ENCODE measurements around the gene RALGPS1.

- no peak for TF ChIP-seq CTCF (IDR thresholded peaks at IDR 0.05)
- TF ChIP-seq POLR2A (IDR thresholded peaks at IDR 0.05) = no peak
Measured at GRCh38 chr9:127087411-127087810, 172.8 kb downstream of the RALGPS1 start.
